Smooth muscle cell (in vitro differentiated cells): ENCODE measurements around the gene CTTNBP2. TPM values are rescaled to one million over a fixed set of nuclear protein-coding genes. Genes with fewer than 3 reads are reported as not detected.

Experiments
- DNase-seq: peaks from one replicate; lab custom pipeline; 2025; ENCODE audit not compliant: unreplicated experiment; lab: John Stamatoyannopoulos, UW
- H2AFZ ChIP-seq: fragments of 200-600 bp; sonication (generic); 2 replicates; pipeline ENCODE4 v1.6.0; 2016; ENCODE audit warnings: antibody characterized with exemption, low read depth, mild to moderate bottlenecking
- H3F3A ChIP-seq: fragments of 200-600 bp; sonication (generic); 2 replicates; pipeline ENCODE4 v1.6.0; 2017; ENCODE audit warnings: antibody characterized with exemption, low read depth
- H3K27ac ChIP-seq: fragments of 200-600 bp; sonication (generic); 2 replicates; pipeline ENCODE4 v1.5.1; 2016; ENCODE audit warnings: low read depth, mild to moderate bottlenecking
- H3K27me3 ChIP-seq: fragments of 200-600 bp; sonication (generic); 2 replicates; pipeline ENCODE4 v1.6.1; 2016; ENCODE audit warnings: low read depth, mild to moderate bottlenecking
- H3K36me3 ChIP-seq: fragments of 200-600 bp; sonication (generic); 2 replicates; pipeline ENCODE4 v1.5.1; 2016; ENCODE audit warnings: low read depth
- H3K4me1 ChIP-seq: fragments of 200-600 bp; sonication (generic); 2 replicates; pipeline ENCODE4 v1.5.1; 2016; ENCODE audit warnings: low read depth
- H3K4me2 ChIP-seq: fragments of 200-600 bp; sonication (generic); 2 replicates; pipeline ENCODE4 v1.6.0; 2016; ENCODE audit warnings: mild to moderate bottlenecking
- H3K4me3 ChIP-seq: fragments of 200-600 bp; sonication (generic); 2 replicates; pipeline ENCODE4 v1.5.1; 2016; ENCODE audit warnings: mild to moderate bottlenecking
- H3K79me2 ChIP-seq: fragments of 200-600 bp; sonication (generic); 2 replicates; pipeline ENCODE4 v1.6.0; 2016; ENCODE audit warnings: low read depth, mild to moderate bottlenecking
- H3K9ac ChIP-seq: fragments of 200-600 bp; sonication (generic); 2 replicates; pipeline ENCODE4 v1.6.0; 2016; ENCODE audit warnings: low read depth
- H3K9me3 ChIP-seq: fragments of 200-600 bp; sonication (generic); replicated peaks from 2 replicates; pipeline ENCODE4 v1.5.1; 2016; ENCODE audit warnings: low read depth
- H4K20me1 ChIP-seq: fragments of 200-600 bp; sonication (generic); 2 replicates; pipeline ENCODE4 v1.6.0; 2016; ENCODE audit warnings: low read depth
- CTCF ChIP-seq: fragments of 200-600 bp; sonication (generic); IDR thresholded peaks from 2 replicates; pipeline ENCODE4 v1.5.1; 2017; ENCODE audit warnings: borderline replicate concordance, mild to moderate bottlenecking, antibody characterized with exemption; ENCODE audit not compliant: insufficient read depth, poor library complexity, severe bottlenecking
- WGBS: methylation state at CpG from one replicate; pipeline ENCODE4 v1.1.7; 2016; ENCODE audit warnings: low lambda C conversion rate; 5-methylcytosine and 5-hydroxymethylcytosine counted together
- polyA plus RNA-seq: library from polyadenylated mRNA; unstranded; fragments of >200 nt; fragmentation: Nextera tagmentation; extraction: Ambion mirVana; gene quantifications from 2 replicates; pipeline ENCODE4 v1.2.1, GENCODE V29; 2016
- total RNA-seq: library from RNA; depleted of rRNA; stranded (reverse); fragments of >200 nt; gene quantifications from 2 replicates; pipeline ENCODE4 v1.2.3, GENCODE V29; 2014

Gene CTTNBP2
- total and polyA plus RNA-seq, 2 experiments from 2014 or later, result 4.8 to 42.3 TPM

- H3F3A ChIP-seq, result no peaks in the 10 kb centered on the region
- no peak overlapping the region for H3K9ac ChIP-seq
- no peaks in the 10 kb centered on the region for H3K4me1 ChIP-seq
- H3K79me2 ChIP-seq, result no peaks in the 10 kb centered on the region
- no peaks in the 10 kb centered on the region for H3K27me3 ChIP-seq
- H3K4me3 ChIP-seq, result no peak overlapping the region
- WGBS, result 56% methylated on average over 1 of the region's 1 CpG
- H2AFZ ChIP-seq, result no peak overlapping the region
- H3K4me2 ChIP-seq, result no peak overlapping the region
- TF ChIP-seq CTCF, result no peak
- DNase-seq, result no peak
- no peaks in the 10 kb centered on the region for H3K36me3 ChIP-seq
- H4K20me1 ChIP-seq, result no peaks in the 10 kb centered on the region
- no peaks in the 10 kb centered on the region for H3K9me3 ChIP-seq
- no peak overlapping the region for H3K27ac ChIP-seq
These were observed 98.3 kb downstream of the CTTNBP2 start for GRCh38 chr7:117774943-117775342.

- H3K9me3 ChIP-seq, result no peaks in the 10 kb centered on the region
- DNase-seq, result no peak
These were observed 100.8 kb downstream of the CTTNBP2 start for GRCh38 chr7:117772421-117772820.

GRCh38 chr7:117771756-117772155 is 101.5 kb downstream of the CTTNBP2 start:
- no peak overlapping the region for H3K4me2 ChIP-seq
- 97% methylated on average over 4 of the region's 4 CpGs for WGBS
- no peak overlapping the region for H2AFZ ChIP-seq
- no peaks in the 10 kb centered on the region for H3K79me2 ChIP-seq
- H3F3A ChIP-seq, result no peaks in the 10 kb centered on the region
- H3K9ac ChIP-seq, result no peak overlapping the region
- DNase-seq, result no peak
- H3K4me3 ChIP-seq, result no peak overlapping the region
- no peaks in the 10 kb centered on the region for H3K27me3 ChIP-seq
- H4K20me1 ChIP-seq, result no peaks in the 10 kb centered on the region
- no peaks in the 10 kb centered on the region for H3K36me3 ChIP-seq
- no peak for TF ChIP-seq CTCF
- no peaks in the 10 kb centered on the region for H3K9me3 ChIP-seq
- H3K27ac ChIP-seq, result no peak overlapping the region
- no peaks in the 10 kb centered on the region for H3K4me1 ChIP-seq

More at GRCh38 chr7:117772421-117772820, 100.8 kb downstream of the CTTNBP2 start:
- no peaks in the 10 kb centered on the region for H3K79me2 ChIP-seq
- no peak overlapping the region for H3K4me3 ChIP-seq
- H3F3A ChIP-seq, result no peaks in the 10 kb centered on the region
- H3K27ac ChIP-seq, result no peak overlapping the region
- no peak overlapping the region for H3K4me2 ChIP-seq
- TF ChIP-seq CTCF, result no peak
- H3K9ac ChIP-seq, result no peak overlapping the region
- no peaks in the 10 kb centered on the region for H3K36me3 ChIP-seq
- H4K20me1 ChIP-seq, result no peaks in the 10 kb centered on the region
- WGBS, result 98% methylated on average over 2 of the region's 2 CpGs
- H3K4me1 ChIP-seq, result no peaks in the 10 kb centered on the region
- no peak overlapping the region for H2AFZ ChIP-seq
- no peaks in the 10 kb centered on the region for H3K27me3 ChIP-seq

GRCh38 chr7:117769085-117769484 is 104.2 kb downstream of the CTTNBP2 start:
- no peak for TF ChIP-seq CTCF
- no peaks in the 10 kb centered on the region for H3F3A ChIP-seq
- no peaks in the 10 kb centered on the region for H3K36me3 ChIP-seq
- no peak overlapping the region for H2AFZ ChIP-seq
- no peak overlapping the region for H3K4me3 ChIP-seq
- no peaks in the 10 kb centered on the region for H3K27me3 ChIP-seq
- H3K79me2 ChIP-seq, result no peaks in the 10 kb centered on the region
- no peak overlapping the region for H3K9ac ChIP-seq
- H4K20me1 ChIP-seq, result no peaks in the 10 kb centered on the region
- no peaks in the 10 kb centered on the region for H3K4me1 ChIP-seq
- no peak overlapping the region for H3K27ac ChIP-seq
- DNase-seq, result no peak
- no peaks in the 10 kb centered on the region for H3K9me3 ChIP-seq
- no peak overlapping the region for H3K4me2 ChIP-seq
- 96% methylated on average over 1 of the region's 1 CpG for WGBS
